ENCODE data around the gene MYPN. TPM values are rescaled to one million over a fixed set of nuclear protein-coding genes. Genes with fewer than 3 reads are reported as not detected.
"Not testable (repeated sequence)": the region's sequence is repeated elsewhere in the genome, so short reads cannot be mapped to it uniquely, and the experiment has no call there.

MYPN gene, protein sequence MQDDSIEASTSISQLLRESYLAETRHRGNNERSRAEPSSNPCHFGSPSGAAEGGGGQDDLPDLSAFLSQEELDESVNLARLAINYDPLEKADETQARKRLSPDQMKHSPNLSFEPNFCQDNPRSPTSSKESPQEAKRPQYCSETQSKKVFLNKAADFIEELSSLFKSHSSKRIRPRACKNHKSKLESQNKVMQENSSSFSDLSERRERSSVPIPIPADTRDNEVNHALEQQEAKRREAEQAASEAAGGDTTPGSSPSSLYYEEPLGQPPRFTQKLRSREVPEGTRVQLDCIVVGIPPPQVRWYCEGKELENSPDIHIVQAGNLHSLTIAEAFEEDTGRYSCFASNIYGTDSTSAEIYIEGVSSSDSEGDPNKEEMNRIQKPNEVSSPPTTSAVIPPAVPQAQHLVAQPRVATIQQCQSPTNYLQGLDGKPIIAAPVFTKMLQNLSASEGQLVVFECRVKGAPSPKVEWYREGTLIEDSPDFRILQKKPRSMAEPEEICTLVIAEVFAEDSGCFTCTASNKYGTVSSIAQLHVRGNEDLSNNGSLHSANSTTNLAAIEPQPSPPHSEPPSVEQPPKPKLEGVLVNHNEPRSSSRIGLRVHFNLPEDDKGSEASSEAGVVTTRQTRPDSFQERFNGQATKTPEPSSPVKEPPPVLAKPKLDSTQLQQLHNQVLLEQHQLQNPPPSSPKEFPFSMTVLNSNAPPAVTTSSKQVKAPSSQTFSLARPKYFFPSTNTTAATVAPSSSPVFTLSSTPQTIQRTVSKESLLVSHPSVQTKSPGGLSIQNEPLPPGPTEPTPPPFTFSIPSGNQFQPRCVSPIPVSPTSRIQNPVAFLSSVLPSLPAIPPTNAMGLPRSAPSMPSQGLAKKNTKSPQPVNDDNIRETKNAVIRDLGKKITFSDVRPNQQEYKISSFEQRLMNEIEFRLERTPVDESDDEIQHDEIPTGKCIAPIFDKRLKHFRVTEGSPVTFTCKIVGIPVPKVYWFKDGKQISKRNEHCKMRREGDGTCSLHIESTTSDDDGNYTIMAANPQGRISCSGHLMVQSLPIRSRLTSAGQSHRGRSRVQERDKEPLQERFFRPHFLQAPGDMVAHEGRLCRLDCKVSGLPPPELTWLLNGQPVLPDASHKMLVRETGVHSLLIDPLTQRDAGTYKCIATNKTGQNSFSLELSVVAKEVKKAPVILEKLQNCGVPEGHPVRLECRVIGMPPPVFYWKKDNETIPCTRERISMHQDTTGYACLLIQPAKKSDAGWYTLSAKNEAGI (N-terminal part only)
- polyA plus RNA-seq (ENCODE audit: insufficient read length): 110 TPM

DNA sequence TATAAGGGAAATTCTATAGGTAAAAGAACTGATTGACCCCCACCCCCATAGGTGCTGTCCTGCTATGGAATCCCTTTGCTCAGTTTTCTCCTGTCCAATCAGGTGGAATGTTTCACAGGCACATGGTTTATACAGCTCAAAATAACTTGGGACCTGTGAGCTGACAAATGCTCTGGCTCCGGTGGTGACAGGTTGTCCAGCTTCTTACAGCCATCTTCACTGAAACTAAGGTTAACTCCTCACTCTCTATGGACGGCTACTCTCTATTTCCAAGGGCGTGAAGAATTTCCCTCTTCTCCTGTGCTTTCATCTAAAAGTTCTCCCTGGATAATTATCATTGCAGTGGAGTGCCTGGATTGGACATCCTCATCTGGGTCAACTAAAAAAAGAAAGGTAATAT lies at the start of gene MYPN:
Gene MYPN, plus strand, starts transcription at position 158 of the 400 bp plus-strand sequence. CDS start 11,951 bp downstream, outside the sequence.
- no peak for DNase-seq

DNA sequence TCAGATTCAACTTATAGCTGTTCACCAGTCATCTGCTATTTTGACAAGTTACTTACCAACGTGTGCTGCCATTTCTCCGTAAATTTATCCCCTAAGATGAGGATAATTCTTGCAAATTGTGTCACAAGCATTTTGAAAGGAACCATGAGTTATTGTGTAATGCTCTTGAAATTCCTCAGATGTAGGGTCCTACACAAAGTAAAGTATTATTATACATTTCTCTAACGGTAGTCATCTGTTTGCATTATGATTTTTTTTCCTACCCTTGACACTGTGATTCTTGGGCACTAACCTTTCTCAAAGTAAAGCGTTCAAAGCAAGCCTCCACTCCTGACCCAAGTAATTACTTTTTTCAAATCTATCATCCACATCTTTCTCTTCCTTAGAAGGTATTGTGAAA lies 42.3 kb upstream of the MYPN start:
- DNase-seq: no peak

DNA sequence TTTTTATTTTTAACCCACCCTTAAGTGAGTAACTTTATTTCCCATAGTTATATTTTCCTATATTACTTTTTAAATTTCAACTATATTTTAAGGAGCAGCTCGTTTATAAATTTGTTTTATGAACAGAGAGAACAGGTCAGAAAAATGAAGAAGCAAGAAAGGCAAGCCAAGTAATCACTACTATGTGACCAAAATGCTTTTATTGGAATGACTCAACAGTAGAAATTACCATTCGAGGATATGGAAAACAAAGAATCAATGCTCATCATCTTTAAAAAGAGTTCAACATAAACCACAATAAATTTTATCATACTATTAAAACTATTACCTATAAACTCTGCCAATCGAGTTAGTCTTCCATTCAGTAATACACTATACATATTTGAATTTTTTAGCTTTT lies 41.8 kb upstream of the MYPN start:
- DNase-seq: no peak

DNA sequence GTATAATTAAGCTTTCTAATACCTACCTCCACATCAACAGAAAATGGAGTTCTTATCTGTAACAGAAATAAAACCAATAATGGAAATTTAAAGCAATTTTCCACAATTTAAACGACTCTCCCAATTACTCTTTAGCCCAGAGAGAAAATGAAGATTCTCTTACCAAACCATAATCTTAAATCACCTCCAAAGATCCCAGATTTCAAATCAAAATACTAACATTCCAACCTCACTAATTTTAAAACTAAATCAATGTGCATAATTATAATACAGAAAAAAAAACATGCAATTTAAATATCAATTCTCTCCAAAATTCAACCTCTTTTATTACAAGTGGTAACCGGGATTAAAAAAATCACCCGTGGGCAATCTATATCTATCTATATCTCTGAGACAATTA lies 35.7 kb upstream of the MYPN start:
- DNase-seq: no peak

DNA sequence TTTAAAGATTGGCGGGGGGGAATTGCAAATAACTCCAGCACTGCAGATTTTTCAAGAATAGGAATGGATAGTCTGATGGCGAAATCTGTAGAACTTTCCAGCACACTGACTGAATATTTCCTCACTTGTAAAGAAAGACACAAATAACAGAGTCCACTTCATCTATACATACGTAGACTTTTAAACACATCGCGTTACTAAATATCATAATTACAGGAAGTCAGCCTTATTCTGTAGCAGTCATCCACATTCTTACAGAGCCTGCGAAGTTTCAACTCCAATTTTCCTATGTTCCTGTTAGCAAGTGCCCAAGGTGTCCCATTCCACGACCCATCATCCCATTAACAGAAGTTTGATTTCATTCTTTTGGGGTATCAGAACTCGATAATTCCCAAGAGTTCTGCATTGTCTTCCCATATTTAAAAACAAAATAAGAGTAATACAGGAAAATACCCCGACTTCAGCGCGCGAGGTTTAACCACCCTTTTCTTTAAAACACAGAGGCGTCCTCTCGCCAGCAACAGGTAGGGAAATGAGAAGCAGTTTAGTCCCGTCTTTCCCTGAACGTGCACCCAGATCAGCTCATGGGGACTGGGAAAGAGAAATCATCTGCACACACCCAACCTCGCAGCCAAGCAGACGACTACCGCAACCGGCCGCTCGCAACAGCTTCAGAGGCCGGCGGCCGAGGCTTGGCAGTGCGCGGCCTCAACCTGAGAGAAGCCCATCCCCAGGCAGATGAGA lies 35.1 kb upstream of the MYPN start:
- peak; percentile 15 for DNase-seq

DNA sequence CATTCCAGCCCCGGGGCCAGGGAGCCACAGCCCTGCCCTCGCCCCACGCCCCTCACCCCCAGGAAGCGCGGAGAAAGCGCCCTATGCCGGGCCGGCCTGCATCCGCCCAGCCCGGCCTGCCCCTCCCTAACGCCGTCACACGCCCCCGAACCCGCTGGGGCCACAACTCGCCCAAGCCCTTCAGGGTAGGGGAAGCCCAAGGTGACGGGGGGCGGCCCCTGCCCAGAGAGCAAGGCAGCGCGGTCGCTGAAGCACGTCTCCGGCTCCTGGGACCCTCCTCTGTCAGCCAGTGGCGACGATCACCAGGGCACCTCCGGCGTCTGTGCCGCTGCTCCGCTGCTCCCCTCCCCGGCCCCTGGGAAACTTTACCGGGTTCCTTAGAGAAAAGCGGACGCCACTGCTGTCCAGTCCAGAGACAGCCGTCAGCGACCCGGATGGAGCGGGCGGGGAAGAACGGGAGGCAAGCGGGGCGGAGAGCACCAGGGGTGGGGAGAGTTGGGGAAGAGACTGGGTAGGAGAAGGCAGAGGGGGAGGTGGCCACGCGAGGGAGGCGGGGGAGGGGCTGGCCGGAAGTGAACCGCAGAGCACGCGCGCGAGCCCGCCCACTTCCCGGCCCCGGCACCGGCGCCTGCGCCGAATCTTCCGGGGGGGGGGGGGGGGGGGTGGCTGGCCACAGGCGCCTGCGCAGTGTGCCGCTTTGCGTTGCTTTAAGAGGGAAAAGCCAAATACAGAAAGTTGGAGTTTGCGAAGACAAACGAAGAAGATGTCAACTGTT lies 34.3 kb upstream of the MYPN start, which contains the start of gene HERC4:
Gene HERC4, minus strand, starts transcription at position 509 of the 775 bp plus-strand sequence. CDS start 2,175 bp downstream, outside the sequence.
- peak; percentile 96 for DNase-seq

DNA sequence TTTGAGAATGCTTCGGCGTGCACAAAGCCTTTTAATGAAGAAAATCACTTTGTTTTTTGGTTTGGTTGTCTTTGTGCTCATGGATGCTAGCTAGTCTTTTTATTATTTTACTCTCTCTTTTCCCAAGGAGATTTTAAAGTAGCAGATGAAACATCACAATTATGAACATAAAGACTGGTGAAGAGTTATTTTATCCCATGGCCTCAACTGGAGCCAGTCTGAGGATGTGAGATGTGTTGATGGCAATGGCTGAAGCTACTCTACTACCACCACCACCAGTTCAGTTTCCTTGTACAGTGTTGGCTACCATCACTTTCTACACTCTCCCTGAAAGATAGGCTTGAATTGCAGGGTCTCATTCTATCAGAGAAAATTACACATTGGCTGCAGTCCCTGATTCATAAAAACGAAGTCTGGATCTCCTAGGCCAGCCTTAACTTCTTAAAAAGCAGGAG lies 33.7 kb upstream of the MYPN start:
- DNase-seq: peak; percentile 10

DNA sequence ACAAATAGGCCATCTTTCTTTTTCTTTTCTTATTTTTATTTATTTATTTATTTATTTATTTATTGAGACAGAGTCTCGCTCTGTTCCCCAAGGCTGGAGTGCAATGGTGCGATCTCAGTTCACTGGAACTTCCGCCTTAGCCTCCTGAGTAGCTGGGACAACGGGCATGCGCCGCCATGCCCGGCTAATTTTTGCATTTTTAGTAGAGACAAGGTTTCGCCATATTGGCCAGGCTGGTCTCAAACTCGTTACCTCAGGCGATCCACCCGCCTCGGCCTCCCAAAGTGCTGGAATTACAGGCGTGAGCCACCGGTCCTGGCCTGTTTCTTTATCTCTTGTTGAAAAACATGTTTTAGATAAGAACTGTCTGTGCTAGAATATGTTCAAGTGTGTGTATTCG lies 33.2 kb upstream of the MYPN start:
- not testable (repeated sequence) for DNase-seq

DNA sequence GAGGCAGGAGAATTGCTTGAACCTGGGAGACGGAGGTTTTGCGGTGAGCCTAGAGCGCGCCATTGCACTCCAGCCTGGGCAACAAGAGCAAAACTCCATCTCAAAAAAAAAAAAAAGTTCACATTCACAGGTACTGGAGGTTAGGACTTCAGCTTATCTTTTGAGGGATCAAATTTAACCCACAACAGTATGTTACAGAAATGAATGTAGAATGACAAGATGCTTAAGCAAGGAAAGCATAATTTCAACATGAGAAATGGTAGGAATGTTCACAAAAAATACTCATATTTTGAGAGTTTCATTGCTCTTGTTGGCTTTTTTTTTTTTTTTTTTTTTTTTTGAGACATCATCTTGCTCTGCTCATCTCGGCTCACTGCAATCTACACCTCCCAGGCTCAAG lies 32.3 kb upstream of the MYPN start:
- no peak for DNase-seq

DNA sequence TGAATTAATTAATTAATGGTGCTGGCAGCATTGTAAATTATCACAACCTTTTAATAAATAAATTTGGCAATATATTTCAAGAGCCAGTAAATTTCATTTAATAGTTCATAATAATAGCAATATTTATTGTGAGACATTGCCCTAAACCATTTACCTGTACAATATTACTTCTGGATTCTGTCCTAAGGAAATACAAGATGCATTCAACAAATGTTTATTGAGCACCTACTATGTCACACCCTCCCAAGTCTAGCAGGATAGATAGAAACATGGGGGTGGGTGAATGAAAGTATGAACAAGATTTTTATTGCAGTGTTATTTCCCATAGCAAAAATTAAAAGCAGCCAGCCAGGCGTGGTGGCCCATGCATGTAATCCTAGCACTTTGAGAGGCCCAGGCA lies 29.9 kb upstream of the MYPN start:
- no peak for DNase-seq

DNA sequence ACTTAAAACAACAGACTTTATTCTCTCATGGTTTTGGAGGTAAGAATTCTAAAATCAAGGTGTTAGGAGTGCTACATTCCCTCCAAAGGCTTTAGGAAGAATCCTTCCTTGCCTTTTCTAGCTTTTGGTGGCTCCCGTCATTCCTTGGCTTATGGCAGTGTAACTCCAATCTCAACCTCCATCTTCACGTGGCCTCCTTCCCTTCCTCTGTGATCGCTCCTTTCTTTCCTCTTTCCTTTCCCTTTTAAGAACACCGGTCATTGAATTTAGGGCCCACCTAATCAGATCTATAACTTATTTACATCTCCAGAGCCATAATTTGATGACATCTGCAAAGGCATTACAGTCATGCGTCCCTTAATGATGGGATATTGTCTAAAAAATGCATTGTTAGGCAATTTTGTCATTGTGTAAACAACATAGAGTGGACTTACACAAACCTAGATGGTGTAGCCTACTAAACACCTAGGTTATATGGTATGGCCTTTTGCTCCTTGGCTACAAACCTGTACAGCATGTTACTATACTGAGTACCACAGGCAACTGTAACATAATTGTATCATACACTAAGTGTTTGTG lies 28.3 kb upstream of the MYPN start:
- no peak for DNase-seq

DNA sequence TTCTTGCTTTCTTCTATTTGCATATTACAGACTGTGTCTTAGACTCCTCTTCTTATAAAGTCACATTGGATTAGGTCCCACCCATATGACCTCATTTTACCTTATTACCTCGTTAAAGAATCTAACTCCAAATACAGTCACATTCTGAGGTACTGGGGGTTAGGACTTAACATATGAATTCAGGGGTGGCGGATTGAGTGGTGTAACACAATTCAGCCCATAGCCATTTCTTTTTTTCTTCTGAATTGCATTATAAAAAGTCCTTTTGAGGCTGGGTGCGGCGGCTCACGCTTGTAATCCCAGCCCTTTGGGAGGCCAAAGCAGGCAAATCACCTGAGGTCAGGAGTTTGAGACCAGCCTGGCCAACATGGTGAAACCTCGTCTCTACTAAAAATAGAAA lies 27.4 kb upstream of the MYPN start:
- no peak for DNase-seq

DNA sequence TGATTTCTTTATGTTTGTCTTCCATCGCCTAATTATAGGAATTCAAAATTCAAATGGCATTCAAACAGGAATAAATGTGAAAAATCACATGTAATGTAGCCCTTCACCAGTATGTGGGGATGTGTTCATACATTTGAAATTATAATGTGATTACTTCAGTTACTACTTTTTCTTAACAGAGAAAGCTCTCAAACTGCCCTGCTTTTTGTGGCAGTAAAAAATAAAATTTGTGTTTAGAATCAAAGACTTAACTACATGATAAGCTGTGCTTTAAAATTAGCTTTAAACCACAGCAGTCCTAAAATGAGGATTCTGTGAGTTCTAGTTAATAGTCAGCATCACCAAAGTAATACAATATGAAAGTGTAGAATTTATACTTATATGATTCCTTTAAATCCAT lies 26.4 kb upstream of the MYPN start:
- peak; percentile 29 for DNase-seq

DNA sequence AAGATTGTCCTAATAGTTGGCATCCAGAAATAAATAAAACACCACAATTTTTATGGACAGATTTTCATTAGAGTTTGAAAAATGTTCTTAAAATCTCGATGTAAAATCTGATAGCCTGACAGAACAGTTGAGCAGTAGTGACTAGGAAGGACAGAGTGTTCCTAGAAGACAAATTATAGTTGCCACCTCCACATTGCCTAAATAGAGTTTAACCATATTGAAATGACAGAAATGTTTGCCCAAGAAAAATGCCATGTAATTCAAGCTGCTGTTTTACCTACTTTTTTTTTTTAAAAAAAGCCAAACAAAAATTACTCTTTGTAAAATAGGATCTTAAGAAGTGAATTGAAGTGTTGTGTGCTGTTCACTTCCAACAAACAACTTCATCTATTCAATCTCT lies 25.3 kb upstream of the MYPN start:
- DNase-seq: no peak

DNA sequence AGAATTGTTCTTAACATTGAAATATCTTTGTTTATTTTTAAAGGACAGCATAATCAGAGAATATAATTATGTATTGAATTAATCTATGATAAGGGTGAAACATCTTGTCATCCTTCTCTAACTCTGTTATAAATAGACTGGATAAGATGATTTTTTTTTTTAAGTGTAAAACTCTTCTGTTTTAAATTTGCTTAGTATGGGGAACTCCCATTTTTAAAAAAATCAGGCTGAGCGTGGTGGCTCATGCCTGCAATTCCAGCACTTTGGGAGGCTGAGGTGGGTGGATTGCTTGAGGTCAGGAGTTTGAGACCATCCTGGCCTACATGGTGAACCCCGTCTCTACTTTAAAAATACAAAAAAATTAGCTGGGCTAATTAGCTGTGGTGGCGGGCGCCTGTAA lies 24.8 kb upstream of the MYPN start:
- DNase-seq: no peak

DNA sequence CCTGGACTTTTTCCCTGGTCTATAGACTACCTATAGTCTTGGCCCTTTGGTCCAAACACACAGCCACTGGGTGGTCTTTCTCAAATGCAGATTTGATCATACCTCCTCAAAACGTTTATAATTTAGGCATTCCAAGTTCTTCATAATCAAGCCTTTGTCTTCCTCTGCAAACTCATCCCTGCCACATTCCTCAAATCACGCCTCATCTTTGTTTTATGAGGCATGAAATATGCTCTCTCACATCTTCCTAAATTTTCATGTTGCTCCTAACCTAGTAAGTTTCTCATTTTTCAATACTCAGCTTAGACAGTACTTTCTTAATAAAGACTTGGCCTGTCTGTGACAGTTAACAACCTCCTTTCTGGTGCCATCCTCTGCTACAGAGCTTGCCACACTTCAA lies 23.3 kb upstream of the MYPN start:
- no peak for DNase-seq

DNA sequence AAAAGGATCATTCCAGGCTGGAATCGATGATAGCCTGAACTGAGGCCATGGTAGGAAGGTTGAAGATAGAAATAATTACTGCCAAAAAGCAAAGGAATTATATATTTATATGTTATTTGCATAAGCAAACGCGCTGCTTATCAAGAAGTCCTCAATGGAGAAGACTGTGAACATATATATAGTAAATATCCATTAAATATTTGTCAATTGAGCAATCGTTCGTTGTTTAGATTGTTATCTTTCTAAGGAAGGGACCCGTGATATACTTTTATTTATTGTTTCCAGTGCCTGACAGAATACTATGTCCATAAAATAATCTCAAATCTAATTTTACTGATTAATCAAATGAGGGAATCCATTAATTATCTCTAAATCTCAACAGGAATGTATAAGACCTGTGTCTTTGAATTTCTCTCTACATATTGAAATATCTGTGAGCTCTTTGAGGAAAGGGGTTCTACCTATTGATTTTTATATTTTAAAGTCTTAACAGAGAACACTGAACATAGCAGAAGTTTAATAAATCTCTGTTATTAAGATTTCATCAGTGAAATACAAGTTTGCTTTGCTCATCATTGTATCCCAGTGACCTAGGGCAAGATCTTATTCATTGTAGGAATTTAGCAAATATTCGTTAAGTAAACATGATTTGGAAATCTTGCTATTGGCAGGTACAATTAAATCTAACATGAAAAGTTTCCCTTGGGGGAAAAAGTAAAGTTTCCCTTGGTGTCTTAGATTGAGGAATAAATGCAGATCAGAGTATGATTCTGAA lies 22.2 kb upstream of the MYPN start:
- no peak for DNase-seq

DNA sequence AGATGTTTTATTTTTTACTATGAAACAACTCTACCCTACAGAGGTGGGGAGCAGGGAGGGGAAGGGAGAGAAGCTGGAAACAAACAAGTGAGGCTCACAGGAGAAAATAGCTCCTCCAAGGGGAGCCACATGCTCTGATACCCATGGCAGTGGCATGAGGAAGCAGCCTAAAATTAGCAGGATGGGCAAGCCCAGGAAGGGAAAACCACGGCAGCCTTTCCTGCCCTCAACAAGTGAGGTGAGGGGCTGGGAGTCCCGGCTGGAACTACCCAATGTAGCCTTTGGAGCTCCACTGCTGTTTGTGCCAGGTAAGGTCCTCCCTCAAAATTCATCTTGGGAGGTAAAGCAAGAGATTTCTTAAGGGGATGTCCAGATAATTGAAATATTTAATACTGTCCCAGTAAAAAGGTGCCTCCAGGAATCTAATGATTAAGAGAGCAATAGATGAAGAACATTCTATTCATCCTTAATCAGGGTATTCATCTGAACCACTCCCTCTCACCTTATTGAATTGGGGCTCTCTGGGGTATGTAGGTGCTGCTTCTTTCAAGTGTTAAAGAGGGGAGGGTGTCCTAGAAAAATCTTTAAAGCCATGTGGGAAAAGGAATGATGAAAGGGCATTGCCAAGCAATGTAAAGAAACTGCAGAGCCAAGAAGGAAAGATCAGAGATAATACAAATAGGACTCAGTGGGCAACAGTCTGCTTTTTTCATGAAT lies 21.4 kb upstream of the MYPN start:
- no peak for DNase-seq

DNA sequence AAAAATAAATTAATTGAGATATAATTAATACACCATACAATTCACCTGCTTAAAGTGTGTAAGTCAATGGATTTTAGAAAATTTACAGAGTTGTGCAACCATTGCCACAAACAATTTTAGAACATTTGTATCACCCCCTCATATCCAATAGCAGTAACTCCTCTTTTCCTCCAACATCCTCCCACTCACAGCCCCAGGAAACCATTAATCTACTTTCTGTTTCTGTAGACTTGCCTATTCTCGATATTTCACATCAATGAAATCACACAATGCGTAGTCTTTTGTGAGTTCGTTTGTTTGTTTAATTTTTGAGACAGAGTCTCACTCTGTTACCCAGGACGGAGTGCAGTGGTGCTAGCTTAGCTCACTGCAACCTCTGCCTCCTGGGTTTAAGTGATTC lies 20.5 kb upstream of the MYPN start:
- no peak for DNase-seq

Measured in hindlimb muscle (tissue), 1 donor.